ENCODE results near the gene ARHGEF37.

GRCh38 chr5:149682532-149683075 lies 101.3 kb downstream of the ARHGEF37 start:
- TF ChIP-seq CTCF (IDR thresholded peaks at IDR 0.05; ENCODE audit: low read depth, low read length) (no peak), EZH2phosphoT487 (IDR thresholded peaks at IDR 0.05; ENCODE audit: low read depth) (no peak)
